Pancreas (tissue), 10 donors: ENCODE measurements around the gene TRIOBP. TPM values are rescaled to one million over a fixed set of nuclear protein-coding genes. Genes with fewer than 3 reads are reported as not detected.
"Not testable (repeated sequence)": the region's sequence is repeated elsewhere in the genome, so short reads cannot be mapped to it uniquely, and the experiment has no call there.

Experiments used
- ATAC-seq, 4 donors: fragments of 200-7000 bp; cut with Tn5 transposase; one replicate each; pipeline versions ENCODE4 v1.8.0 to v1.9.1; 2020; ENCODE audit warnings: mild to moderate bottlenecking in 4 of 4, moderate library complexity in 4 of 4
- DNase-seq, 6 donors: peaks; one replicate each; pipeline ENCODE4 v3.0.0-alpha.2; 2020
- FAIRE-seq: peaks from 2 replicates; lab custom pipeline; 2012; peaks lifted over from hg19 to GRCh38; lab: Jason Lieb, UNC
- H3K27ac ChIP-seq, 4 donors: fragments of 200-600 bp; sonication (generic); 1 replicate in 3 of 4; 2 replicates in 1 of 4; pipeline versions ENCODE4 v1.5.0 to v1.8.0; 2020
- H3K27me3 ChIP-seq, 4 donors: fragments of 200-600 bp; one replicate each; pipeline ENCODE4 v1.8.0; 2021
- H3K36me3 ChIP-seq, 3 donors: fragments of 200-600 bp; sonication (generic) in 1 of 3; one replicate each; pipeline versions ENCODE4 v1.5.0 to v1.8.0; 2020 to 2021
- H3K4me1 ChIP-seq, 3 donors: fragments of 200-600 bp; one replicate each; pipeline ENCODE4 v1.8.0; 2021
- H3K4me3 ChIP-seq, 4 donors: fragments of 200-600 bp; sonication (generic) in 2 of 4; one replicate each; pipeline versions ENCODE4 v1.5.0 to v1.8.0; 2020 to 2021
- H3K9me3 ChIP-seq, 4 donors: fragments of 200-600 bp; one replicate each; pipeline ENCODE4 v1.8.0; 2021
- WGBS, 2 donors: extraction: QIAGEN DNeasy Blood & Tissue Kit; methylation state at CpG; one replicate each; pipeline ENCODE4 v1.1.7; 2013; 5-methylcytosine and 5-hydroxymethylcytosine counted together
- intact Hi-C, 3 donors: fragments of 100-400 bp; cut with DNase I; formaldehyde crosslinking; loops; one replicate each; pipeline versions ENCODE4 v1.11.1 to v1.14.2; 2022
- polyA plus RNA-seq, 2 donors: library from polyadenylated mRNA; stranded (reverse); fragments of 200-250 nt; gene quantifications; one replicate each; pipeline ENCODE4 v1.2.3, GENCODE V29; 2013
- total RNA-seq, 6 donors: library from RNA; stranded (reverse); fragmentation: NEBNext Ultra II Directional in 4 of 6; extraction: Animal tissue kit (Norgen Biotek cat#: 25700) in 4 of 6; gene quantifications; one replicate each; pipeline versions ENCODE4 v1.2.1 to v1.2.4, GENCODE V29; 2021 to 2023
- TF ChIP-seq, protein P1 (sequence below), 4 donors: fragments of 200-600 bp; sonication (generic) in 3 of 4; IDR thresholded peaks; one replicate each; pipeline versions ENCODE4 v1.5.0 to v1.8.0; 2021; ENCODE audit warnings: antibody characterized with exemption in 4 of 4
- donor health status: healthy with polysubstance abuse.
- donor health status: DM: no; HTN: no; CAD: no; lungs with moderate emphysema.
- donor health status: DM: no; HTN: no; CAD: no.
- donor health status: control.
- donor health status: control.
- donor health status: Bipolar disorder and iron deficiency.
- donor health status: DM: yes; HTN: yes; CAD: no.
- donor health status: DM: no; HTN: no; CAD: no.
- donor health status: DM: no; HTN: no; CAD: no.
- donor health status: DM: yes; HTN: yes; CAD: no.

The TRIOBP gene
- total and polyA plus RNA-seq, 8 donors = 17.4 to 36.6 (median 24.1) TPM

DNA sequence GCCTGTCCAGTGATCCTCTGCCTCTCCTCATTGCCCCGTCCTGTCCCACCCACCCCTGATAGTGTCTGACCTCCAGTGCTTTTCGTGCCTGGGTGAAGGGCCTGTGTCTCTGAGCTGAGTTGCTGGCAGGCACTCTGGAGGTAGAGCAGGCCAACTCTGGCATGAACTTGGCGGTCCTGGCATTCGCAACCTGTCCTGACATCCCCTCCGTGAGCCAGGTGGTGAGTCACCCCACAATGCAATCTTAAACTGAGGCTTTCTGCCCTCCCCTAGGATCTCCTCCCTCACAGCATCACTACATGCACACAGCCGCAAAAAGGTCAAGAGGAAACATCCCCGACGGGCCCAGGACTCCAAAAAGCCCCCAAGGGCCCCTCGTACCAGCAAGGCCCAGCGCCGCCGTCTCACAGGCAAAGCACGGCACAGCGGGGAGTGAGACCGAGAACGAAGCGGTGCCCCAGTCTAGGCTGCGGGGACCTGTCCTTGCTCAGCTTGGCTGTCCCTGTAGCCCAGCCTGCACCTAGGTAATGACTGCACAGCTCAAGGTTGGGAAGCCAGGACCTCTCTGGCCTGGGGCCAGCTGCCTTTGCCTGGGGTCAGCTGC lies 5.8 kb upstream of the TRIOBP start:
- Histone ChIP-seq H3K9me3 (no peaks in the 10 kb centered on the region), H3K27ac (no peak overlapping the region), H3K27me3 (no peaks in the 10 kb centered on the region), H3K4me1 (peaks cover 0 to 7% (median 0%) of the 10 kb centered on the region in 3 donors), H3K4me3 (no peak overlapping the region), H3K36me3 (peaks cover 0 to 34% (median 6%) of the 10 kb centered on the region in 3 donors)
- intact Hi-C loops = no loop called here
- TF ChIP-seq, protein P1, sequence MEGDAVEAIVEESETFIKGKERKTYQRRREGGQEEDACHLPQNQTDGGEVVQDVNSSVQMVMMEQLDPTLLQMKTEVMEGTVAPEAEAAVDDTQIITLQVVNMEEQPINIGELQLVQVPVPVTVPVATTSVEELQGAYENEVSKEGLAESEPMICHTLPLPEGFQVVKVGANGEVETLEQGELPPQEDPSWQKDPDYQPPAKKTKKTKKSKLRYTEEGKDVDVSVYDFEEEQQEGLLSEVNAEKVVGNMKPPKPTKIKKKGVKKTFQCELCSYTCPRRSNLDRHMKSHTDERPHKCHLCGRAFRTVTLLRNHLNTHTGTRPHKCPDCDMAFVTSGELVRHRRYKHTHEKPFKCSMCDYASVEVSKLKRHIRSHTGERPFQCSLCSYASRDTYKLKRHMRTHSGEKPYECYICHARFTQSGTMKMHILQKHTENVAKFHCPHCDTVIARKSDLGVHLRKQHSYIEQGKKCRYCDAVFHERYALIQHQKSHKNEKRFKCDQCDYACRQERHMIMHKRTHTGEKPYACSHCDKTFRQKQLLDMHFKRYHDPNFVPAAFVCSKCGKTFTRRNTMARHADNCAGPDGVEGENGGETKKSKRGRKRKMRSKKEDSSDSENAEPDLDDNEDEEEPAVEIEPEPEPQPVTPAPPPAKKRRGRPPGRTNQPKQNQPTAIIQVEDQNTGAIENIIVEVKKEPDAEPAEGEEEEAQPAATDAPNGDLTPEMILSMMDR (IDR thresholded peaks at IDR 0.05) = no peak
- peak in 1 of 6 donors; percentile 24 for DNase-seq
- 93 to 98% methylated on average over 18 of the region's 18 CpGs for WGBS, 2 donors
- FAIRE-seq = no peak
- ATAC-seq = no peak

DNA sequence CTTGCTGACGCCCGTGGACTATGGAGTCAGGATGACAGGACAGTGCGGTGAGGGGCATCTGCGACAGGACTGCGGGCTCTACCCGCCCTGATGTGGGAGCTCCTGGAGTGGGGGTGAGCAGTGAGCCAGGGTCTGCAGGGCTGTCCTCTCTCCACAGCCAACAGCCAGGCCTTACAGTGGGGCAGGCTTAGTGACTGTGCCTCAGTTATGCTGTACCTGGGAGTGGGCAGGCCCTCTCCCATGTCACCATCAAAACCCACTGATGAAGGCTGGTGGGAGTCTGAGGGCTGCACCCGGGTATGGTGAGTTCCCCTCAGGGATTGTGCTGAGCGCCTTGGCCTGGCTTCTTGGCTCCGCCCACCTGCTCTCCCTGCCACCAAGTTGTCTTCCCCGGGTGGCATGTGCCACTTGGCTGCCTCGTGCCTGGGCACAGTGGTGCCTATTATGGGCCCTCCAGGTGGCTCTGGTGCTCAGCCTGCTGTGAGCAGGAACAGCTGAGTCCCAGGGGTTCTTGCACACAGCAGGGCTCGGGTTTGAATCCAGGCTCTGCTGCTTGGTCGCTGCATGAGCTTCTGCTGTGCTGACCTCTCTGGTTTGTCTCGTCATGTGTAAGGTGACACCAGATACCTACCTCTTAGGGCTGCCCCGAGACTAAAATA lies 4.1 kb upstream of the TRIOBP start:
- H3K4me1 ChIP-seq = peaks cover 0 to 6% (median 0%) of the 10 kb centered on the region in 3 donors
- DNase-seq (peak in 1 of 6 donors; percentile 36), ATAC-seq (no peak), FAIRE-seq (no peak)
- WGBS, 2 donors = 87 to 91% methylated on average over 15 of the region's 15 CpGs
- H3K4me3 ChIP-seq = no peak overlapping the region
- H3K27me3 ChIP-seq = no peaks in the 10 kb centered on the region
- TF ChIP-seq, protein P1 (IDR thresholded peaks at IDR 0.05) = no peak
- H3K36me3 ChIP-seq = peaks cover 0 to 34% (median 6%) of the 10 kb centered on the region in 3 donors
- no peak overlapping the region for H3K27ac ChIP-seq
- intact Hi-C loops = no loop called here
- no peaks in the 10 kb centered on the region for H3K9me3 ChIP-seq

DNA sequence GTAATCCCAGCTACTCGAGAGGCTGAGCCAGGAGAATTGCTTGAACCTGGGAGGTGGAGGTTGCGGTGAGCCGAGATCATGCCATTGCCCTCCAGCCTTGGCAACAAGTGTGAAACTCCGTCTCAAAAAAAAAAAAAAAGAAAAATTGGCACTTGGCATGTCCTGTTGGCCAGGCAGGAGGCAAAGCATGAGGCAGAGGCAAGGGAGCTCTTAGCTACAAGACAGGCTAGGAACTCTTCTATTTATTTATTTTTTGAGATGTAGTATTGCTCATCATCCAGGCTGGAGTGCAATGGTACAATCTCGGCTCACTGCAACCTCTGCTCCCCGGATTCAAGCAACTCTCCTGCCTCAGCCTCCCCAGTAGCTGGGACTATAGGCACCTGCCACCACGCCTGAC lies 2.7 kb upstream of the TRIOBP start:
- H3K27ac ChIP-seq, H3K4me1 ChIP-seq, H3K9me3 ChIP-seq, DNase-seq, intact Hi-C loops, ATAC-seq, H3K4me3 ChIP-seq, FAIRE-seq, H3K27me3 ChIP-seq: not testable (repeated sequence)
- 92 to 95% methylated on average over 7 of the region's 7 CpGs for WGBS, 2 donors
- peaks cover 0 to 26% (median 6%) of the 10 kb centered on the region in 3 donors for H3K36me3 ChIP-seq

DNA sequence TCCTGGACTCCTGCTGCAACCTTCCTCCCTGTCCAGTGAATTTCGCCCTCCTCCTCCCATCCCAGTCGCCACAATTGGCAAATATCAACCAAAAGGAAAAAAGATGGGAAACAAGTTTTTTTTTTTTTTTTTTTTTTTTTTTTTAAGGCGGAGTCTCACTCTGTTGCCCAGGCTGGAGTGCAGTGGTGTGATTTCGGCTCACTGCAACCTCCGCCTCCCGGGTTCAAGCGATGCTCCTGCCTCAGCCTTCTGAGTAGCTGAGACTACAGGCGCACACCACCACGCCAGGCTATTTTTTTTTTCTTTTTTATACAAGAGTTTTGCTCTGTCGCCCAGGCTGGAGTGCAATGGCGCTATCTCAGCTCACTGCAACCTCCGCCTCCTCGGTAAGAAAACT lies 590 bp upstream of the TRIOBP start:
- H3K27me3 ChIP-seq, FAIRE-seq, H3K4me3 ChIP-seq, ATAC-seq, H3K27ac ChIP-seq, intact Hi-C loops, DNase-seq, H3K9me3 ChIP-seq, H3K4me1 ChIP-seq: not testable (repeated sequence)
- 20 to 32% methylated on average over 13 of the region's 13 CpGs for WGBS, 2 donors
- peaks cover 0 to 14% (median 4%) of the 10 kb centered on the region in 3 donors for H3K36me3 ChIP-seq

DNA sequence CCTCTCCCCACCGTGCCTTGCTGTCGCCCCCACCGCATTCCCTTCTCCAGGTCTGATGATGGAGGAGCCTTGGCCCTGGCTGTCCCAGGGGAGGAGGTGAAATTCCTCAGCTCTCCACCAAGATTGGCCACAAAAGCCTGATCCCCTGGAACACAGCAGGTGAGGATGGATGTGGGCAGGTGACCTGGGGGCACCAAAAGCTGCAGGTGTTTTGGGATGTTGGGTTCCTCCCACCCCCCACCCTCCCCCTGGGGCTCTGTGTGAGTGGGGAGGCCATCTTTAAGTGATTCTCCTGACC lies 639 bp downstream of the TRIOBP start:
- Histone ChIP-seq H3K4me3 (no peak overlapping the region), H3K36me3 (peaks cover 0 to 6% (median 0%) of the 10 kb centered on the region in 3 donors), H3K27me3 (no peaks in the 10 kb centered on the region), H3K27ac (no peak overlapping the region), H3K4me1 (peaks cover 0 to 6% (median 0%) of the 10 kb centered on the region in 3 donors), H3K9me3 (no peaks in the 10 kb centered on the region)
- intact Hi-C loops = no loop called here
- DNase-seq = no peak
- no peak for ATAC-seq
- TF ChIP-seq, protein P1 (IDR thresholded peaks at IDR 0.05) = no peak
- no peak for FAIRE-seq
- 38 to 44% methylated on average over 3 of the region's 3 CpGs for WGBS, 2 donors
